Adipose tissue (tissue), 3 donors: ENCODE results near the gene CCND1. TPM values are rescaled to one million over a fixed set of nuclear protein-coding genes. Genes with fewer than 3 reads are reported as not detected.
"Not testable (repeated sequence)": the region's sequence is repeated elsewhere in the genome, so short reads cannot be mapped to it uniquely, and the experiment has no call there.

ENCODE experiments used
- H3K27ac ChIP-seq: one replicate; pipeline ENCODE4 v1.5.1; 2013; ENCODE audit warnings: low read depth, low read length
- WGBS, 3 donors: extraction: QIAGEN DNeasy Blood & Tissue Kit; methylation state at CpG; one replicate each; pipeline ENCODE4 v1.1.7; 2013; 5-methylcytosine and 5-hydroxymethylcytosine counted together
- polyA plus RNA-seq, 3 donors: library from polyadenylated mRNA; stranded (reverse); fragments of 200-250 nt; gene quantifications; one replicate each; pipeline ENCODE4 v1.2.3, GENCODE V29; 2013
- donor health status: healthy with polysubstance abuse.
- donor health status: Bipolar disorder and iron deficiency.
- donor health status: healthy.

The CCND1 gene
- polyA plus RNA-seq, 3 donors: 11.1 to 59.6 (median 36.9) TPM

DNA sequence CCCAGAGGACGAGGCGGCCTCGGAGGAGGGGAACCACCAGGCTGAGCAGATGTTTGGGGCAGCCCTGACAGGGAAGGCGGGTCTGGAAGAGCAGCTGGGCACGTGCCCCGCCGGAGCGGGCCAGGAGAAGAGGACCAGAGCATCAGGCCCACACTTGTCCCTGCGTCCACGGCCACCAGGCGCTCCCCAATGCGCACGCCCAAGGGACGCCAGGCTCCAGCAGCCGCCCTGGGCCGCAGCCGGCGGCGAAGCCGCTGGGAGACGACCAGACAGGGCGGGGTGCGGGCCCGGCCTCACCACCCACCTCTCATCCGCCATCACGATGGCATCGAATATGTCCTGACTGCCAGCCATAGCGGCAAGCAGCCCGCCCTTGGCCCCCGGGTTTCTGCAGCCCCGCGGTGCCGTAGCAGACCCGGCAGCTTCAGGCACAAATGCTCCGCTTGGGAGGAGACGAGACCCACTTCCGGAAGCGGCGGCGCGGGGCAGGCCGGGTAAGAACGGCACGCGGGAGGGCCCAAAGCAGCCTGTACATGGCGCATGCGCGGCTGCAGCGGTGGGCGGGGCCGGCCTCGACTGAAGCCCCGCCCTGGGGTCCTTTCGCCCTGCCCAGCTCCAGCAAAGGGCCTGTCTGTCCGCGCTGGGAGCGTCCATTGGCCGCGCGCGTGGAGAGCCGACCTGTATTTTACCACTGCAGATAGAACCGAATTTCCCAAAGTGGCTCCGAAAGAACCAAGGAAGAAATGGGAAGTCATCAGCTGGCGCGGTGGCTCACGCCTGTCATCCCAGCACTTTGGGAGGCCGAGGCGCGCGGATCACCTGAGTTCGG, 34.1 kb downstream of the CCND1 start, which contains the start of gene LTO1:
LTO1 (minus strand) TSS at position 468 of the 829 bp plus-strand sequence; CDS start at position 354, 114 bp downstream.
- WGBS, 3 donors: 2 to 3% (median 3%) methylated on average over 70 to 72 of the region's 72 CpGs
- H3K27ac ChIP-seq: no peak within 1 kb of the TSS

DNA sequence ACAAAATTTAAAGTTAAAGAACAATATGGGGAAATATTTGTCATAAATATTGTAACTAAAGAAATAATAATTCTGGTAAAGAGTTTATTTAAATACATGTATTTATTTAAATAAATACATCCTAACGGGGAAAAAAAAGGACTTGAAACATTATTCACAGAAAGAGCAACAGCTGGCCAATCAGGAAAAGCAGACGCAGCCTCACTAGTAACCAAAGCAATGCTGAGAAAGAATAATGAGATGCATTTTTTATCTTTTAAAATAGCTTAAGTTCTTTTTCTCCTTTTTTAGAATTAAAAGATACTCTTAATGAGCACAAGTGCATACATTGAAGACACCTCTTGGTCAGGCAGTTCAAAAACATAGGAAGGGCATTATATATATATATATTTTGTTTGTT, 36.8 kb downstream of the CCND1 start:
- 47 to 75% (median 63%) methylated on average over 2 of the region's 2 CpGs for whole genome bisulfite sequencing, 3 donors

GRCh38 chr11:69680688-69681087, 39.7 kb downstream of the CCND1 start:
- 91 to 95% (median 94%) methylated on average over 5 of the region's 5 CpGs for WGBS, 3 donors
- no peak overlapping the region for H3K27ac ChIP-seq

More for the DNA sequence above, 36.8 kb downstream of the CCND1 start:
- H3K27ac ChIP-seq: no peak overlapping the region

DNA sequence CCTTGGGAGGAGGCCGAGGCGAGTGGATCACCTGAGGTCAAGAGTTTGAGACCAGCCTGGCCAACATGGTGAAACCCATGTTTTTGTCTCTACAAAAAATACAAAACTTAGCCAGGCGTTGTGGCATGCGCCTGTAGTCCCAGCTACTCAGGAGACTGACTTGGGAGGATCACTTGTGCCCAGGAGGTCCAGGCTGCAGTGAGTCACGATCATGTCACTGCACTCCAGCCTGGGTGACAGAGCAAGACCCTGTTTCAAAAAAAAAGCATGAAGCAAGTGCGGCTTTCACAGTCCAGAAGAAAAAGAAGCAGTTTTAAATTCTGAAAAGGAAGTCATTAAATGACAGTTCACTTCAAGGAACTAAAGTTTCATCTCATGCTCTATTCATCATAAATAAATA, 41.3 kb downstream of the CCND1 start:
- 82 to 87% (median 86%) methylated on average over 6 of the region's 6 CpGs for WGBS, 3 donors
- no peak overlapping the region for H3K27ac ChIP-seq

DNA sequence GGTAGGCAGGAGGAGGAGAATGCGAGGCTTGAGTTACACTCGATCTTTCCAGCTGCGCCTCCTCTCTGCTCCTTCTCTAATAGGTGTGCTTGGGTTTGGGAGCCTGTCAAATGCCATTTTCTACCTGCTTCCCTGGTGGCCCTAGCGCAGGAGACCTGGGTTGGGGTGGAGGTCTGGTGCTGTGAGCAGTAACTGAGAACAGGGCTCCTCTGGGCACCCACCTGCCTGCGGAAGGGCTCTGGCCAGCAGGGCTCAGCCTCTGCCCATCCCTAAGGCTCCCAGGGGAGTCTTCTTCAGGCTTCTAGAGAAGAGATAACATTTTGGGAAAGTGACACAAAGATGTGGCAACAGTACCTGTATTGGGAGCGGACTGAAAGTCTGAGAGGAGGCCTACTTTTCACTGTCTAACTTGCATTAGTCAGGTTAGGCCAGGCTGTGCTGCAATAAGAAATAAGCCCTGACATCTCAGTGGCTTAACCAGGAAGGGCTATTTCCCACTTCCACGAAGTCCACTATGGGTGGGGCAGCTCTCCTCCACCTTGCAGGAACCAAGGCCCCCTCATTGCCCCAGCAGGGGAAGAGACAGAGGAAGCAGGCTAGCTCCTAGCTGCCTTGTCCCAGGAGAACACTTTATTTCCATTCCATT, 41.8 kb downstream of the CCND1 start:
- no peak overlapping the region for H3K27ac ChIP-seq
- 87 to 91% (median 88%) methylated on average over 7 of the region's 7 CpGs for WGBS, 3 donors

DNA sequence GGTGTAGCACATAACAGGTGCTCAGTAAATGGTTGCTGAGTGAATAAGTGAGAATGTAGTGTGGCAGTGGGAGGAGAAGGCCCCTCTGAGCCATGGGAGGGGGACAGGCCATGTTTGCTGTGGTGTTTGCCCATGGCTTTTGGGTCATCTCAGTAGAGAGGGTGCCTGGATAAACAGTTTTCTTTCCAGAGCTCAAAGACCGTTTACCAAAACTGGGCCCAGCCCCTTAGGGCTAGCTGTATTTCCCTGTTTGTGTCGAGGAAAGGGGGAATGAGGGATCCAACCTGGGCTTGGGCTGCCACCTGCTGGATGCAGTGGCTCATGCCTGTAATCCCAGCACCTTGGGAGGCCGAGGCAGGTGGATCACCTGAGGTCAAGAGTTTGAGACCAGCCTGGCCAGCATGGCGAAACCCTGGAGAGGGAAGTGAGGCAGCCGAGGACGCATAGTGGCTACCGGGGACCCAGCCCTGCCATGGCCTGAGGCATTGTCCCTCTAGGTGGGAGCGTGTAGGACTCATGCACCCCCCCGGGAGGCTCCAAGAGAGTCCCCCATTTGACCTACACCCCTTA, 42.9 kb downstream of the CCND1 start:
- no peak overlapping the region for H3K27ac ChIP-seq
- WGBS, 3 donors: 57 to 74% (median 70%) methylated on average over 9 of the region's 9 CpGs

- no peak overlapping the region for H3K27ac ChIP-seq
- 64 to 67% (median 64%) methylated on average over 11 of the region's 11 CpGs for WGBS, 3 donors
These were observed 43.7 kb downstream of the CCND1 start for GRCh38 chr11:69684651-69685050.

DNA sequence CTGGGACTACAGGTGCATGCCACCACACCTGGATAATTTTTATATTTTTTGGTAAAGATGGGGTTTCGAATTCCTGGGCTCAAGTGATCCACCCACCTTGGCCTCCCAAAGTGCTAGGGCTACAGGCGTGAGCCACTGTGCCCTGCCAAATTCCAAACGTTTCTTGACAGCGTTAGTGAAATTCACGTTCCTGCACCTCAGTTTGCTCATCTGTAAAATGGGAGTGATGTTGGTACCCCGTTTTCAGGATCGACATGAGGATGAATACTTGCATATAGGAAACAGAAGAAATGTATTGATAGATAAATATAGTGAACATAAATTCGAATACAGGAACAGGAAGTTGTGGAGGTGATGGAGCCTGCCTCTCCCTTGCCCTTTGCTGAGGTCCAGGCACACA, 44.4 kb downstream of the CCND1 start:
- 52 to 60% (median 58%) methylated on average over 8 of the region's 8 CpGs for WGBS, 3 donors
- no peak overlapping the region for H3K27ac ChIP-seq

DNA sequence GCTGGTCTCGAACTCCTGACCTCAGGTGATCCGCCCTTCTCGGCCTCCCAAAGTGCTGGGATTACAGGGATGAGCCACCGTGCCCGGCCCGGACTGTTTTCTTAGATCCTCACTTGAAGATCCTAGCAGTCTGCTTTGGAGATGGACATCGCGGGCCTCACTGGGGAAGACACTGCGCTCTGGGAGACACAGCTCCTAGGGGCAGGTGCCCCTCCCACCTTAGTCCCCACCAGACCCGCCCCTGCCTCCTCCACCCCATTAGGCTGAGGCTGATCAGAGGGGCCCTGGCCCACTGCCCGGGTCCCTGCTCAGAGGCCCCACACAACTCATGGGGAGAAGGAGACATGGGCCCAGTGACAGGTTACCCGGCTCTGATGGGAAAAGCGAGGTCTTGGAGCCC, 45.5 kb downstream of the CCND1 start:
- 68 to 86% (median 69%) methylated on average over 13 of the region's 13 CpGs for WGBS, 3 donors
- no peak overlapping the region for H3K27ac ChIP-seq

GRCh38 chr11:69686856-69687255, 45.9 kb downstream of the CCND1 start:
- no peak overlapping the region for H3K27ac ChIP-seq
- 87 to 91% (median 87%) methylated on average over 8 of the region's 8 CpGs for WGBS, 3 donors

DNA sequence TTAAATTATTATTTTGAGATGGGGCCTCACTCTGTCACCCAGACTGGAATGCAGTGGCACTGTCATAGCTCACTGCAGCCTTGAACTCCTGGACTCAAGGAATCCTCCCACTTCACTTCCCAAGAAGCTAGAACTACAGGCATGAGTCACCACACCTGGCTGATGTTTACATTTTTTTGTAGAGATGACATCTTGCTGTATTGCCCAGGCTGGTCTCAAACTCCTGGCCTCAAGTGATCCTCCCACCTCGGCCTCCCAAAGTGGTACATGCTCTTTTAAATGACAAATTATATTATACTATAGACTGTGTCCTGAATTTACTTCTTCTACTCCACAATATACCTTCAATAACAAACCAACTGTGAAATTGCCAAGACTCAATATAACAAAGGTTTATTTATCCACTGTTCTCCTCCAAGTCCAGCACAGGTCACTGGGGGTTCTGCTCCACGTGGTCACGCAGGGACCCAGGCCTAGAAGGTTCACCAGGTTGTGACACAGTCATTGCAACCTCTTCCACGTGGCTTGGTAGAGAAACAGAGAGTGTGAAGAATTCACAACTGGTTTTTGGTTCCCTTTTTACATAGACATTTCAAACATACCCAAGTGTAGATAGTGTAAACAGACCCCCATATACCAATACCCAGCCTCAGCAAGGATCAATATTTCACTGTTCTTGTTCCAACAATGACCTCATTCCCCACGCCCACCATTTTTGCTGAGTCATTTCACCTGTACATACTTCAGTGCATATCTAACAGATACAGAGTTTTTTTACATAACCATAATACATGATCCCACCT, 47.2 kb downstream of the CCND1 start:
- 57 to 75% (median 74%) methylated on average over 5 of the region's 5 CpGs for WGBS, 3 donors
- not testable (repeated sequence) for H3K27ac ChIP-seq

DNA sequence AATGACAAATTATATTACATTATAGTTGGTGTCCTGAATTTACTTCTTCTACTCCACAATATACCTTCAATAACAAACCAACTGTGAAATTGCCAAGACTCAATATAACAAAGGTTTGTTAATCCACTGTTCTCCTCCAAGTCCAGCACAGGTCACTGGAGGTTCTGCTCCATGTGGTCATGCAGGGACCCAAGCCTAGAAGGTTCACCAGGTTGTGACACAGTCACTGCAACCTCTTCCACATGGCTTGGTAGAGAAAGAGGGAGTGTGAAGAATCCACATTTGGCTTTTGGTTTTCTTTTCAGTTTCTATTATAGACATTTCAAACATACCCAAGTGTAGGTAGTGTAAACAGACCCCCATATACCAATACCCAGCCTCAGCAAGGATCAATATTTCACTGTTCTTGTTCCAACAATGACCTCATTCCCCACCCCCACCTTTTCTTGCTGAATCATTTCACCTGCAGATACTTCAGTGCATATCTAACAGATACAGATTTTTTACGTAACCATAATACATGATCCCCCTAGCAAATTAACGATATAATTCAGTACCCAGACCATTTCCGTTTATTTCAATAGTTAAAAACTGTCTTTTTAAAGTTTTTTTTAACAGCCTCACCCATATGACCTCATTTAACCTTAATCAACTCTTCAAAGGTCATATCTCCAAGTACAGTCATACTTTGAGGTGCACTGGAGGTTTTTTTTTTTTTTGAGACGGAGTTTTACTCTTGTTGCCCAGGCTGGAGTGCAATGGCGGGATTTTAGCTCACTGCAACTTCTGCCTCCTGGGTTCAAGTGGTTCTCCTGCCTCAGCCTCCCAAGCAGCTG, 48.7 kb downstream of the CCND1 start:
- 71 to 87% (median 82%) methylated on average over 5 of the region's 5 CpGs for WGBS, 3 donors
- H3K27ac ChIP-seq: no peak overlapping the region

- H3K27ac ChIP-seq: no peak overlapping the region
- 74 to 84% (median 78%) methylated on average over 2 of the region's 2 CpGs for WGBS, 3 donors
These were observed 50.5 kb downstream of the CCND1 start for GRCh38 chr11:69691463-69691862.

DNA sequence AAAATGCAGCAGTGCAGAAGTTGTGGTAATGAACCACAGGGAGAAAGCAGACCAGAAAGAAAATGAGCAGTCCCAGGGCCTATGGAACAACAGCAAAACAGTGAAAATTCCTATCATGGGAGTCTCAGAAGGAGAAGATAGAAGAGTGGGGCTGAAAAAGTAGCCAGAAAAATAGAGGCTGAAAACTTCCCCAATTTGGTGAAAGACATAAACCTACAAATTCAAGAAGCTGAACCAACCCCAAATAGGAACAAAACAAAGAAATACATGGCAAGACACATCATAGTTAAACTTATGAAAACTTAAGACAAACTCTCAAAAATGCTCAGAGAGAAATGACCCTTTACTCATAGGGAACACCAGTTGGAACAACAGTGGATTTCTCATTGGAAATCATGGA, 51.5 kb downstream of the CCND1 start:
- no peak overlapping the region for H3K27ac ChIP-seq

DNA sequence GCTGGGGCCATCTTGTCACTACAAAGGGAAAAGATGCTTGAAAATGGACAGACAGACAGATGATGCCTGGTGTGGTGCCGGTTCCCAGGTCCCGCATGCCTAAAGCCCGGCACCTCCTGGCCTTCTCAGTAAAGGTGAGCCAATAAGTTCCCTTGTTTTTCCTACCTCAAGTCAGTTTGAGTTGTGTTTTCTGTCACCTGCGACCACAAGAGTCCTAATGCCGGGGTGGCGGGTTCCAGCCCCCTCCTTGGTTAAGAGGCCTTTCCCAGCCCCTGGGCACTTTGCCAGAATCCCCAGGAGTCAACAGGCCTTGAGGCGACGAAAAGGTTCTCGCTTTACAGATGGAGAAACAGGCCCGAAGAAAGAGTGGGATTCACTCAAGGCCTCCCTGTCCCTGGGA, 53.8 kb downstream of the CCND1 start:
- 71 to 81% (median 77%) methylated on average over 10 of the region's 10 CpGs for WGBS, 3 donors

DNA sequence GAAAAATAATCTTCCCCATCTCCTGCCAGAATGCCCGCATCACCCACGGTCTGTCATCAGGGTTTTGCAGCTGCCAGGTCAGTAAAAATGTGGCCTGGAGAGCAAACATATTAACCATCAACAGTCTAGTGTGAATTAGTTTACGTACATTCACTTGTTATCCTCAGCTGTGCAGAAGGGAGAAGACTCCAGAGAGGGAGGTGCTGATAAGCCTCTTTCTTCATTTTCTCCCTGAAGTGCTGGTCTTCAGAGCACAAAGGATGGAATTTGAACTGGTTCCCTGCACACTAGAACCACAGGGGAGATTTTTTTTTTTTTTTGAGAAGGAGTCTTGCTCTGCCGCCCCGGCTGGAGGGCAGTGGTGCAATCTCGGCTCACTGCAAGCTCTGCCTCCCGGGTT, 54.6 kb downstream of the CCND1 start:
- whole genome bisulfite sequencing, 3 donors: 79 to 83% (median 80%) methylated on average over 7 of the region's 7 CpGs
- H3K27ac ChIP-seq: no peak overlapping the region

More for the DNA sequence above, 53.8 kb downstream of the CCND1 start:
- no peak overlapping the region for H3K27ac ChIP-seq

- H3K27ac ChIP-seq: not testable (repeated sequence)
- WGBS, 3 donors: 77 to 84% (median 81%) methylated on average over 6 of the region's 6 CpGs
These were observed 55.0 kb downstream of the CCND1 start for GRCh38 chr11:69695995-69696394.
